Kidney (tissue), 14 donors: ENCODE results near the gene SLC48A1. TPM values are rescaled to one million over a fixed set of nuclear protein-coding genes. Genes with fewer than 3 reads are reported as not detected.

Experiments
- DNase-seq, 5 donors: peaks; one replicate each; pipeline ENCODE4 v3.0.0-alpha.2; 2013 to 2020
- FAIRE-seq: peaks from 2 replicates; lab custom pipeline; 2012; peaks lifted over from hg19 to GRCh38; lab: Jason Lieb, UNC
- H3K27ac ChIP-seq, 2 donors: one replicate each; pipeline ENCODE4 v1.7.0; 2013; ENCODE audit warnings: low read depth in 2 of 2, low read length in 2 of 2, inconsistent platforms in 1 of 2
- H3K27me3 ChIP-seq: one replicate; pipeline ENCODE4 v1.7.1; 2013; ENCODE audit warnings: low read length, inconsistent platforms; ENCODE audit not compliant: control insufficient read depth, insufficient read depth
- H3K36me3 ChIP-seq, 3 donors: one replicate each; pipeline versions ENCODE4 v1.7.0 to v1.7.1; 2013; ENCODE audit warnings: low read length in 3 of 3, control low read depth in 1 of 3, inconsistent platforms in 1 of 3; ENCODE audit not compliant: insufficient read depth in 3 of 3, control insufficient read depth in 2 of 3
- H3K4me1 ChIP-seq, 3 donors: one replicate each; pipeline versions ENCODE4 v1.7.0 to v1.7.1; 2013; ENCODE audit warnings: low read length in 3 of 3, inconsistent platforms in 1 of 3, low read depth in 1 of 3; ENCODE audit not compliant: control insufficient read depth in 2 of 3, insufficient read depth in 2 of 3
- H3K4me3 ChIP-seq, 3 donors: one replicate each; pipeline versions ENCODE4 v1.7.0 to v1.8.1; 2013; ENCODE audit warnings: low read length in 3 of 3, control low read depth in 1 of 3, inconsistent platforms in 1 of 3
- H3K9ac ChIP-seq, 3 donors: one replicate each; pipeline versions ENCODE4 v1.7.0 to v1.7.1; 2013; ENCODE audit warnings: low read length in 3 of 3, control low read depth in 1 of 3, inconsistent platforms in 1 of 3
- H3K9me3 ChIP-seq, 3 donors: one replicate each; pipeline versions ENCODE4 v1.7.0 to v1.7.1; 2013; ENCODE audit warnings: low read length in 3 of 3, control low read depth in 1 of 3, inconsistent platforms in 1 of 3; ENCODE audit not compliant: control insufficient read depth in 2 of 3, insufficient read depth in 1 of 3
- intact Hi-C: fragments of 100-400 bp; cut with DNase I; formaldehyde crosslinking; loops from one replicate; pipeline ENCODE4 v1.11.1; 2022
- polyA plus RNA-seq: library from polyadenylated mRNA; stranded (reverse); fragments of 350-450 nt; fragmentation: Illumina TruSeq; extraction: RNeasy Lipid Tissue Mini Kit (QIAGEN cat#74804); gene quantifications from one replicate; pipeline ENCODE4 v1.2.3, GENCODE V29; 2014; ENCODE audit warnings: low read depth, low replicate concordance; ENCODE audit not compliant: insufficient read depth
- total RNA-seq: library from RNA; stranded (reverse); fragmentation: NEBNext Ultra II Directional; extraction: Animal tissue kit (Norgen Biotek cat#: 25700); gene quantifications from one replicate; pipeline ENCODE4 v1.2.1, GENCODE V29; 2021
- TF ChIP-seq, protein P1 (sequence below): IDR thresholded peaks from 3 replicates; pipeline ENCODE4 v1.5.1; 2012; ENCODE audit warnings: mild to moderate bottlenecking, moderate library complexity, borderline replicate concordance; ENCODE audit not compliant: insufficient read depth; ENCODE audit errors: extremely low read depth
- donor health status: control.
- donor health status: control.
- donor health status: control.
- donor health status: control.
- donor health status: control.
- donor health status: DM: yes; HTN: yes; CAD: no.
- donor health status: Normal renal cell carcinoma (clear cell type).

The SLC48A1 gene
- total and polyA plus RNA-seq, 2 donors from 2014 or later = 56.9 to 69.9 TPM

DNA sequence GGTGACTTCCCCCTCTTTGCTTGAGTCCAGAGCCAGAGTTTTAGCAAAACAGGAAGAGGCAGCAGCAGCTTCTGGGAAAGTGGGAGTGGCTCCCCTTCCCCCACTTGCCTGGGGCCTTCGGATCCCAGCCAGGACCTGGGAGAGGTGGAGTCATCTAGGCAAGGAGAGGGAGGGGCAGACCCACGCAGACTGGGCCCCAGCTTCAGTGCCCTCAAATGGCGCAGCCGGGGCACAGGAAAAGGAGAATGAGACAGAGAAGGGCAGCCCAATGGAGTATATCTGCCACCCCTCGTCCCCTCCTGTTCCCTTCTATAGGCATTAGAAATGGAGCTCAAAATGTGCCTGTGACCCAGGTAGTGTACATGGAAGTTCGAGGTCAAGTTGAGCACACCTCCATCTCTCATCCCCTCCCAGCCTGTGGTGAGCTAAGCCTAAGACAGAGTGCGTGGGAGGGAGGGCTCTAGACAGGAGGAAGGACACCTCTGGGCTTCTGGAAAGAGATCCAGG lies 56.0 kb downstream of the SLC48A1 start:
- H3K9ac ChIP-seq = peak overlapping the region in 2 of 3 donors; percentile 4 to 76
- TF ChIP-seq, protein P1, sequence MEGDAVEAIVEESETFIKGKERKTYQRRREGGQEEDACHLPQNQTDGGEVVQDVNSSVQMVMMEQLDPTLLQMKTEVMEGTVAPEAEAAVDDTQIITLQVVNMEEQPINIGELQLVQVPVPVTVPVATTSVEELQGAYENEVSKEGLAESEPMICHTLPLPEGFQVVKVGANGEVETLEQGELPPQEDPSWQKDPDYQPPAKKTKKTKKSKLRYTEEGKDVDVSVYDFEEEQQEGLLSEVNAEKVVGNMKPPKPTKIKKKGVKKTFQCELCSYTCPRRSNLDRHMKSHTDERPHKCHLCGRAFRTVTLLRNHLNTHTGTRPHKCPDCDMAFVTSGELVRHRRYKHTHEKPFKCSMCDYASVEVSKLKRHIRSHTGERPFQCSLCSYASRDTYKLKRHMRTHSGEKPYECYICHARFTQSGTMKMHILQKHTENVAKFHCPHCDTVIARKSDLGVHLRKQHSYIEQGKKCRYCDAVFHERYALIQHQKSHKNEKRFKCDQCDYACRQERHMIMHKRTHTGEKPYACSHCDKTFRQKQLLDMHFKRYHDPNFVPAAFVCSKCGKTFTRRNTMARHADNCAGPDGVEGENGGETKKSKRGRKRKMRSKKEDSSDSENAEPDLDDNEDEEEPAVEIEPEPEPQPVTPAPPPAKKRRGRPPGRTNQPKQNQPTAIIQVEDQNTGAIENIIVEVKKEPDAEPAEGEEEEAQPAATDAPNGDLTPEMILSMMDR = no peak
- no peaks in the 10 kb centered on the region for H3K36me3 ChIP-seq
- DNase-seq (peak; percentile 75 to 96 (median 87)), FAIRE-seq (no peak)
- H3K27ac ChIP-seq = peak overlapping the region; percentile 68 to 96
- peaks cover 4 to 29% (median 19%) of the 10 kb centered on the region in 3 donors for H3K4me1 ChIP-seq
- peak overlapping the region in 2 of 3 donors; percentile 15 to 28 for H3K4me3 ChIP-seq
- H3K27me3 ChIP-seq = no peaks in the 10 kb centered on the region
- intact Hi-C loops = no loop called here
- H3K9me3 ChIP-seq = no peaks in the 10 kb centered on the region

DNA sequence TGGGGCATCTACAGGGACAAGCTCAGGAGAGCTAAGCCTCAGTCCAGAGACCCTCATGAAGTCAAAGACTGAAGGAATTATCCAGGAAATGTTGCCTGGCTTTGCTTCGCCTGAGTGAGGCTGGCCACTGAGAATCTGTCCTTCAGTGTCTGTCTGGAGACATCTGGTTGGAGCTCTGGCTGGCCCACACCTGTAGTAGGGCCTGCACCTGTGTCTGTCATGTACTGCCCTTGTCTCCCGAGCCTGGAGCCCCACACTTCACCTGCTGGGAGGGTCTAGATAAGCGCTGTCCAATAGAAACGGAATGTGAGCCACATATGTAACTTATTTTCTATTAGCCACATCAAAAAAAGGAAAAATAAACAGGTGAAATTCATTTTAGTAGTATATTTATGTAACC lies 56.5 kb downstream of the SLC48A1 start:
- H3K27me3 ChIP-seq = no peaks in the 10 kb centered on the region
- H3K4me3 ChIP-seq = peak overlapping the region in 1 of 3 donors; percentile 28
- intact Hi-C loops = no loop called here
- H3K9ac ChIP-seq = peak overlapping the region in 2 of 3 donors; percentile 4 to 76
- TF ChIP-seq, protein P1 = no peak
- peaks cover 4 to 25% (median 19%) of the 10 kb centered on the region in 3 donors for H3K4me1 ChIP-seq
- DNase-seq (no peak), FAIRE-seq (no peak)
- H3K36me3 ChIP-seq = no peaks in the 10 kb centered on the region
- peak overlapping the region; percentile 68 to 96 for H3K27ac ChIP-seq
- no peaks in the 10 kb centered on the region for H3K9me3 ChIP-seq

Other genes with a start within 250 kb of the SLC48A1 start
- gene RPAP3, start 67.2 kb upstream of the SLC48A1 start, total RNA-seq = 20.6 TPM
- 15.6 TPM for gene RPAP3, start 67.2 kb upstream of the SLC48A1 start, polyA plus RNA-seq
- 0.91 TPM for gene ENDOU, start 47.7 kb upstream of the SLC48A1 start, total RNA-seq
- gene ENDOU, start 47.7 kb upstream of the SLC48A1 start, polyA plus RNA-seq = 0.28 TPM
- gene RAPGEF3, start 14.4 kb upstream of the SLC48A1 start, total RNA-seq = 179 TPM
- gene RAPGEF3, start 14.4 kb upstream of the SLC48A1 start, polyA plus RNA-seq = 84.3 TPM
- gene HDAC7, start 46.7 kb downstream of the SLC48A1 start, total RNA-seq = 132 TPM
- gene HDAC7, start 46.7 kb downstream of the SLC48A1 start, polyA plus RNA-seq = 35.0 TPM
- gene VDR, start 131.8 kb downstream of the SLC48A1 start, total RNA-seq = 14.8 TPM
- 19.1 TPM for gene VDR, start 131.8 kb downstream of the SLC48A1 start, polyA plus RNA-seq
- 51.7 TPM for gene TMEM106C, start 190.4 kb downstream of the SLC48A1 start, total RNA-seq
- gene TMEM106C, start 190.4 kb downstream of the SLC48A1 start, polyA plus RNA-seq = 126 TPM
- gene COL2A1, start 231.2 kb downstream of the SLC48A1 start, total RNA-seq = not detected
- gene COL2A1, start 231.2 kb downstream of the SLC48A1 start, polyA plus RNA-seq = not detected